GM12878 (cell line): ENCODE data around the gene PCAT6. TPM values are rescaled to one million over a fixed set of nuclear protein-coding genes. Genes with fewer than 3 reads are reported as not detected.

Experiments used
- ATAC-seq: fragments of 200-7000 bp; cut with Tn5 transposase; 3 replicates; pipeline ENCODE4 v1.9.1; 2020; ENCODE audit warnings: mild to moderate bottlenecking, moderate library complexity
- BruUV-seq: library from RNA; stranded (reverse); fragments of 400-500 nt; replicated peaks from 2 replicates; lab custom pipeline; 2021; lab: Mats Ljungman, UMichigan
- CTCF ChIA-PET: fragments of 300-600 bp; sonication (Branson Sonifier 250); formaldehyde crosslinking; extraction: SDS; loops from one replicate; lab custom pipeline; 2021; ENCODE audit warnings: inconsistent platforms; lab: Yijun Ruan, JAX
- POLR2A ChIA-PET: fragments of 350-600 bp; formaldehyde crosslinking; extraction: SDS; loops from one replicate; lab custom pipeline; 2021; ENCODE audit warnings: inconsistent platforms; lab: Charles Lee
- RAD21 ChIA-PET: fragments of 300-600 bp; sonication (Branson Sonifier 250); formaldehyde crosslinking; loops from one replicate; lab custom pipeline; 2023; ENCODE audit warnings: antibody characterized with exemption; ENCODE audit not compliant: unreplicated experiment; lab: Charles Lee
- SMC1A ChIA-PET: fragments of 300-600 bp; sonication (Branson Sonifier 250); formaldehyde crosslinking; loops from one replicate; lab custom pipeline; 2023; ENCODE audit not compliant: unreplicated experiment, uncharacterized antibody; lab: Charles Lee
- DNase-seq: peaks from one replicate; pipeline ENCODE4 v3.0.0-alpha.2; 2011; ENCODE audit warnings: low read depth, low spot score
- FAIRE-seq: peaks from 3 replicates; lab custom pipeline; 2011; peaks lifted over from hg19 to GRCh38; lab: Jason Lieb, UNC
- H2AFZ ChIP-seq: 2 replicates; pipeline ENCODE4 v1.6.0; 2011; ENCODE audit warnings: low read depth, low read length, control low read depth; ENCODE audit not compliant: control insufficient read depth
- H3K27ac ChIP-seq: 2 replicates; pipeline ENCODE4 v1.5.1; 2011; ENCODE audit warnings: control low read depth; ENCODE audit not compliant: control insufficient read depth, insufficient read depth
- H3K27me3 ChIP-seq, 2 experiments: replicated peaks in 1 of 2; 2 replicates each; pipeline versions ENCODE4 v1.6.0 to v1.6.1; 2011; ENCODE audit warnings: low read length in 1 of 2; ENCODE audit not compliant: control insufficient read depth in 2 of 2, insufficient read depth in 2 of 2
- H3K36me3 ChIP-seq, 2 experiments: 2 replicates each; pipeline ENCODE4 v1.5.1; 2011; ENCODE audit warnings: low read length in 1 of 2; ENCODE audit not compliant: control insufficient read depth in 2 of 2, insufficient read depth in 2 of 2
- H3K4me1 ChIP-seq: 2 replicates; pipeline ENCODE4 v1.6.1; 2011; ENCODE audit warnings: mild to moderate bottlenecking, low read length, moderate library complexity, mixed read lengths; ENCODE audit not compliant: control insufficient read depth, insufficient read depth
- H3K4me2 ChIP-seq: 2 replicates; pipeline ENCODE4 v1.6.0; 2011; ENCODE audit warnings: control low read depth; ENCODE audit not compliant: control insufficient read depth, insufficient read depth
- H3K4me3 ChIP-seq: fragments of 200-600 bp; sonication (generic); 2 replicates; pipeline ENCODE4 v1.5.1; 2016
- H3K79me2 ChIP-seq: 2 replicates; pipeline ENCODE4 v1.6.0; 2011; ENCODE audit warnings: low read length; ENCODE audit not compliant: control insufficient read depth, insufficient read depth
- H3K9ac ChIP-seq: 2 replicates; pipeline ENCODE4 v1.8.0; 2011; ENCODE audit warnings: low read length, control low read depth, mixed read lengths; ENCODE audit not compliant: control insufficient read depth, insufficient read depth
- H3K9me3 ChIP-seq: replicated peaks from 3 replicates; pipeline ENCODE4 v1.5.1; 2011; ENCODE audit warnings: mild to moderate bottlenecking, low read length; ENCODE audit not compliant: control insufficient read depth, insufficient read depth
- H4K20me1 ChIP-seq: 2 replicates; pipeline ENCODE4 v1.6.0; 2011; ENCODE audit not compliant: control insufficient read depth, insufficient read depth
- ATF7 ChIP-seq: fragments of 450-650 bp; IDR thresholded peaks from 2 replicates; pipeline ENCODE4 v1.6.1; 2016; ENCODE audit warnings: low read depth, mild to moderate bottlenecking
- HCFC1 ChIP-seq: fragments of 150-350 bp; IDR thresholded peaks from 2 replicates; pipeline ENCODE4 v1.6.1; 2014; ENCODE audit warnings: low read length
- HSF1 ChIP-seq: fragments of 150-350 bp; IDR thresholded peaks from 2 replicates; pipeline ENCODE4 v1.6.1; 2014; ENCODE audit warnings: mild to moderate bottlenecking, low read depth, low read length
- NFYA ChIP-seq: IDR thresholded peaks from 2 replicates; pipeline ENCODE4 v1.6.1; 2011; ENCODE audit warnings: low read depth, mild to moderate bottlenecking, low read length, improper control_type of control experiment, borderline replicate concordance
- RAD21 ChIP-seq: IDR thresholded peaks from 2 replicates; pipeline ENCODE4 v1.6.1; 2011; ENCODE audit warnings: mild to moderate bottlenecking, low read depth, low read length, moderate library complexity; ENCODE audit not compliant: insufficient read depth
- SPI1 ChIP-seq: IDR thresholded peaks from 2 replicates; pipeline ENCODE4 v1.6.1; 2011; ENCODE audit warnings: low read depth, mild to moderate bottlenecking, low read length, moderate library complexity, borderline replicate concordance; ENCODE audit not compliant: insufficient read depth
- USF1 ChIP-seq: IDR thresholded peaks from 2 replicates; pipeline ENCODE4 v1.6.1; 2011; ENCODE audit warnings: borderline replicate concordance, low read depth, mild to moderate bottlenecking, moderate library complexity, mixed read lengths, low read length; ENCODE audit not compliant: insufficient read depth; ENCODE audit errors: extremely low read length
- YBX1 ChIP-seq: fragments of 450-650 bp; IDR thresholded peaks from 2 replicates; pipeline ENCODE4 v1.6.1; 2016; ENCODE audit warnings: antibody characterized with exemption
- WGBS: methylation state at CpG from one replicate; pipeline ENCODE4 v1.1.6; 2016; ENCODE audit warnings: low lambda C conversion rate; ENCODE audit not compliant: insufficient replicate concordance, insufficient coverage; ENCODE audit errors: missing lambda C conversion rate; 5-methylcytosine and 5-hydroxymethylcytosine counted together
- in situ Hi-C: fragments of 300-500 bp; cut with MboI; formaldehyde crosslinking; loops from 9 replicates; pipeline ENCODE4 v1.14.3; 2018; ENCODE audit warnings: mixed read lengths
- intact Hi-C: fragments of 100-400 bp; cut with micrococcal nuclease; formaldehyde crosslinking; loops from one replicate; pipeline ENCODE4 v1.14.2; 2022; ENCODE audit not compliant: unreplicated experiment
- polyA plus RNA-seq, 11 experiments: library from polyadenylated mRNA; depleted of rRNA in 4 of 11; unstranded in 6 of 11; stranded (reverse) in 5 of 11; fragments of >200 nt; fragmentation: Nextera tagmentation in 4 of 11; fragmentation: Illumina TruSeq in 1 of 11; extraction: Ambion mirVana in 4 of 11; extraction: Trizol in 1 of 11; gene quantifications; 1 replicate in 1 of 11; 2 replicates in 10 of 11; pipeline versions ENCODE4 v1.2.1 to v1.2.3, GENCODE V29; 2011 to 2016; ENCODE audit warnings: inconsistent platforms in 2 of 11, missing spikeins in 2 of 11, low read depth in 1 of 11
- total RNA-seq, 4 experiments: library from RNA; depleted of rRNA in 3 of 4; stranded (reverse); fragments of >200 nt in 3 of 4; fragmentation: Illumina TruSeq in 1 of 4; extraction: Trizol in 1 of 4; gene quantifications; 2 replicates each; pipeline versions ENCODE4 v1.2.1 to v1.2.3, GENCODE V29; 2013 to 2021

Gene PCAT6
- total and polyA plus RNA-seq, 10 of the 15 experiments (the other 5 are each of a cell fraction or from before 2014, with no cell fraction given), result 0.16 to 0.83 (median 0.48) TPM; not detected in 4

- ATAC-seq (no peak), FAIRE-seq (no peak), DNase-seq (no peak)
- H3K79me2 ChIP-seq, result no peaks in the 10 kb centered on the region
- no peaks in the 10 kb centered on the region for H4K20me1 ChIP-seq
- RAD21 ChIA-PET, result no interaction called here
- SMC1A ChIA-PET, result no interaction called here
- no peak overlapping the region for H3K9ac ChIP-seq
- CTCF ChIA-PET, result no interaction called here
- 42% methylated on average over 6 of the region's 6 CpGs for WGBS
- H3K27me3 ChIP-seq, result no peaks in the 10 kb centered on the region
- in situ Hi-C loops, result no loop called here
- no peaks in the 10 kb centered on the region for H3K9me3 ChIP-seq
- POLR2A ChIA-PET, result no interaction called here
- no peaks in the 10 kb centered on the region for H3K36me3 ChIP-seq
- H3K27ac ChIP-seq, result no peak overlapping the region
- no peak overlapping the region for H3K4me3 ChIP-seq
- intact Hi-C loops, result no loop called here
- no peak overlapping the region for H2AFZ ChIP-seq
- TF ChIP-seq HSF1, result no peak
- TF ChIP-seq SPI1, result no peak
- TF ChIP-seq NFYA, result no peak
- no peak for TF ChIP-seq USF1
- no peak for TF ChIP-seq YBX1
- no peak for TF ChIP-seq HCFC1
- TF ChIP-seq RAD21, result no peak
- no peak for TF ChIP-seq ATF7
- no peak overlapping the region for H3K4me2 ChIP-seq
- BruUV-seq, result no TSS peak
- peaks cover 3% of the 10 kb centered on the region; the same call in 1 of the 2 replicates for H3K4me1 ChIP-seq
These were observed 34.2 kb downstream of the PCAT6 start for GRCh38 chr1:202844935-202845334.
